Endothelial cell of umbilical vein (primary cell): ENCODE results near the gene ZNF664.

Experiments used
- EZH2 ChIP-seq: IDR thresholded peaks from 2 replicates; pipeline ENCODE4 v1.6.1; 2012; ENCODE audit warnings: borderline replicate concordance, low read depth, mild to moderate bottlenecking, moderate library complexity, low read length, inconsistent platforms; ENCODE audit not compliant: severe bottlenecking
- FOS ChIP-seq: IDR thresholded peaks from 2 replicates; pipeline ENCODE4 v1.6.1; 2011; ENCODE audit warnings: mild to moderate bottlenecking, low read length, moderate library complexity, borderline replicate concordance; ENCODE audit not compliant: insufficient read depth
- POLR2A ChIP-seq: IDR thresholded peaks from 2 replicates; pipeline ENCODE4 v1.6.1; 2012; ENCODE audit warnings: low read depth, mild to moderate bottlenecking, control low read depth, low read length
- POLR2AphosphoS5 ChIP-seq: IDR thresholded peaks from 2 replicates; pipeline ENCODE4 v1.6.1; 2012; ENCODE audit warnings: low read depth, mild to moderate bottlenecking, control low read depth, low read length, moderate library complexity; ENCODE audit not compliant: insufficient read depth
- TF ChIP-seq, protein P1 (sequence below), 2 donors: IDR thresholded peaks; 1 replicate in 1 of 2; 2 replicates in 1 of 2; pipeline ENCODE4 v1.5.1; 2011; ENCODE audit warnings: low read length in 2 of 2, mild to moderate bottlenecking in 2 of 2, moderate library complexity in 2 of 2, control low read depth in 1 of 2, inconsistent platforms in 1 of 2, low read depth in 1 of 2; ENCODE audit not compliant: insufficient read depth in 1 of 2; ENCODE audit errors: extremely low read depth in 1 of 2
- TF ChIP-seq, protein P2 (sequence below): IDR thresholded peaks from 2 replicates; pipeline ENCODE4 v1.6.1; 2011; ENCODE audit not compliant: insufficient read depth, insufficient read length

GRCh38 chr12:123998344-123998990 is 25.5 kb downstream of the ZNF664 start:
- TF ChIP-seq POLR2AphosphoS5 = no peak
- TF ChIP-seq POLR2A = no peak
- TF ChIP-seq, protein P1, sequence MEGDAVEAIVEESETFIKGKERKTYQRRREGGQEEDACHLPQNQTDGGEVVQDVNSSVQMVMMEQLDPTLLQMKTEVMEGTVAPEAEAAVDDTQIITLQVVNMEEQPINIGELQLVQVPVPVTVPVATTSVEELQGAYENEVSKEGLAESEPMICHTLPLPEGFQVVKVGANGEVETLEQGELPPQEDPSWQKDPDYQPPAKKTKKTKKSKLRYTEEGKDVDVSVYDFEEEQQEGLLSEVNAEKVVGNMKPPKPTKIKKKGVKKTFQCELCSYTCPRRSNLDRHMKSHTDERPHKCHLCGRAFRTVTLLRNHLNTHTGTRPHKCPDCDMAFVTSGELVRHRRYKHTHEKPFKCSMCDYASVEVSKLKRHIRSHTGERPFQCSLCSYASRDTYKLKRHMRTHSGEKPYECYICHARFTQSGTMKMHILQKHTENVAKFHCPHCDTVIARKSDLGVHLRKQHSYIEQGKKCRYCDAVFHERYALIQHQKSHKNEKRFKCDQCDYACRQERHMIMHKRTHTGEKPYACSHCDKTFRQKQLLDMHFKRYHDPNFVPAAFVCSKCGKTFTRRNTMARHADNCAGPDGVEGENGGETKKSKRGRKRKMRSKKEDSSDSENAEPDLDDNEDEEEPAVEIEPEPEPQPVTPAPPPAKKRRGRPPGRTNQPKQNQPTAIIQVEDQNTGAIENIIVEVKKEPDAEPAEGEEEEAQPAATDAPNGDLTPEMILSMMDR (IDR thresholded peaks at IDR 0.05; ENCODE audit: extremely low read depth in 1 of 2, insufficient read depth in 1 of 2, low read depth in 1 of 2, low read length in 2 of 2) = no peak
- TF ChIP-seq, protein P2, sequence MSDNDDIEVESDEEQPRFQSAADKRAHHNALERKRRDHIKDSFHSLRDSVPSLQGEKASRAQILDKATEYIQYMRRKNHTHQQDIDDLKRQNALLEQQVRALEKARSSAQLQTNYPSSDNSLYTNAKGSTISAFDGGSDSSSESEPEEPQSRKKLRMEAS = no peak
- TF ChIP-seq FOS = no peak
- TF ChIP-seq EZH2 = no peak
